Left lobe of liver (tissue), 2 donors: ENCODE data around the gene PATL1. TPM values are rescaled to one million over a fixed set of nuclear protein-coding genes. Genes with fewer than 3 reads are reported as not detected.
"Not testable (repeated sequence)": the region's sequence is repeated elsewhere in the genome, so short reads cannot be mapped to it uniquely, and the experiment has no call there.

Experiments used
- ATAC-seq: fragments of 200-7000 bp; cut with Tn5 transposase; one replicate; pipeline ENCODE4 v1.9.1; 2020; ENCODE audit warnings: mild to moderate bottlenecking, moderate library complexity
- DNase-seq: peaks from one replicate; pipeline ENCODE4 v3.0.0-alpha.2; 2020; ENCODE audit warnings: low spot score
- total RNA-seq: library from RNA; stranded (reverse); gene quantifications from one replicate; pipeline ENCODE4 v1.2.1, GENCODE V29; 2021
- donor health status: DM: no; HTN: no; CAD: no; lungs with moderate emphysema.
- donor health status: DM: no; HTN: yes; CAD: no.

Gene PATL1
- total RNA-seq: 16.7 TPM

GRCh38 chr11:59668950-59669610 is at the start of gene PATL1:
Gene PATL1 (minus strand): TSS chr11:59669037. CDS start chr11:59668895, 142 bp downstream.
- DNase-seq: peak; percentile 100
- ATAC-seq: peak; percentile 86

- DNase-seq (no peak), ATAC-seq (no peak)
Measured at GRCh38 chr11:59716051-59716450, 47.2 kb upstream of the PATL1 start.

GRCh38 chr11:59713745-59714144 is 44.9 kb upstream of the PATL1 start, which contains the start of gene OR10V1:
Gene OR10V1 (minus strand): TSS chr11:59713845. CDS start chr11:59713845, 0 bp downstream.
- no peak for ATAC-seq

GRCh38 chr11:59710136-59710847 is 41.5 kb upstream of the PATL1 start:
- DNase-seq: no peak
- ATAC-seq: no peak

More at GRCh38 chr11:59713745-59714144, 44.9 kb upstream of the PATL1 start, which contains the start of gene OR10V1:
- DNase-seq: no peak

- ATAC-seq: no peak
- no peak for DNase-seq
Measured at GRCh38 chr11:59708537-59708936, 39.7 kb upstream of the PATL1 start.

GRCh38 chr11:59707371-59707770 is 38.5 kb upstream of the PATL1 start:
- ATAC-seq (no peak), DNase-seq (no peak)

- ATAC-seq: no peak
- no peak for DNase-seq
Measured at GRCh38 chr11:59706518-59707285, 37.9 kb upstream of the PATL1 start.

- no peak for ATAC-seq
- no peak for DNase-seq
Measured at GRCh38 chr11:59705294-59705693, 36.5 kb upstream of the PATL1 start.

- DNase-seq, ATAC-seq: not testable (repeated sequence)
Measured at GRCh38 chr11:59703515-59703914, 34.7 kb upstream of the PATL1 start.

GRCh38 chr11:59700157-59700556 is 31.3 kb upstream of the PATL1 start:
- ATAC-seq: not testable (repeated sequence)

GRCh38 chr11:59698506-59698905 is 29.7 kb upstream of the PATL1 start:
- no peak for ATAC-seq
- no peak for DNase-seq

More at GRCh38 chr11:59700157-59700556, 31.3 kb upstream of the PATL1 start:
- DNase-seq: not testable (repeated sequence)

GRCh38 chr11:59692915-59693314 is 24.1 kb upstream of the PATL1 start:
- no peak for DNase-seq
- no peak for ATAC-seq

- ATAC-seq (no peak), DNase-seq (no peak)
Measured at GRCh38 chr11:59691156-59691555, 22.3 kb upstream of the PATL1 start.

GRCh38 chr11:59689015-59689414 is 20.2 kb upstream of the PATL1 start:
- ATAC-seq: no peak

GRCh38 chr11:59681260-59681725 is 12.5 kb upstream of the PATL1 start:
- DNase-seq, ATAC-seq: not testable (repeated sequence)

More at GRCh38 chr11:59689015-59689414, 20.2 kb upstream of the PATL1 start:
- DNase-seq: no peak

- DNase-seq (peak; percentile 75), ATAC-seq (peak; percentile 100)
Measured at GRCh38 chr11:59680287-59681154, 11.7 kb upstream of the PATL1 start.

GRCh38 chr11:59679347-59679746 is 10.5 kb upstream of the PATL1 start:
- DNase-seq (no peak), ATAC-seq (no peak)

- DNase-seq (no peak), ATAC-seq (no peak)
Measured at GRCh38 chr11:59678813-59679165, 10.0 kb upstream of the PATL1 start.

GRCh38 chr11:59678118-59678812 is 9.4 kb upstream of the PATL1 start:
- ATAC-seq: no peak

GRCh38 chr11:59676205-59676604 is 7.4 kb upstream of the PATL1 start:
- ATAC-seq (no peak), DNase-seq (no peak)

More at GRCh38 chr11:59678118-59678812, 9.4 kb upstream of the PATL1 start:
- no peak for DNase-seq
